ENCODE measurements around the gene TMEM179. TPM values are rescaled to one million over a fixed set of nuclear protein-coding genes. Genes with fewer than 3 reads are reported as not detected.

Gene TMEM179
- total RNA-seq, 2 donors from 2014 or later, result 0.48 to 0.84 TPM

DNA sequence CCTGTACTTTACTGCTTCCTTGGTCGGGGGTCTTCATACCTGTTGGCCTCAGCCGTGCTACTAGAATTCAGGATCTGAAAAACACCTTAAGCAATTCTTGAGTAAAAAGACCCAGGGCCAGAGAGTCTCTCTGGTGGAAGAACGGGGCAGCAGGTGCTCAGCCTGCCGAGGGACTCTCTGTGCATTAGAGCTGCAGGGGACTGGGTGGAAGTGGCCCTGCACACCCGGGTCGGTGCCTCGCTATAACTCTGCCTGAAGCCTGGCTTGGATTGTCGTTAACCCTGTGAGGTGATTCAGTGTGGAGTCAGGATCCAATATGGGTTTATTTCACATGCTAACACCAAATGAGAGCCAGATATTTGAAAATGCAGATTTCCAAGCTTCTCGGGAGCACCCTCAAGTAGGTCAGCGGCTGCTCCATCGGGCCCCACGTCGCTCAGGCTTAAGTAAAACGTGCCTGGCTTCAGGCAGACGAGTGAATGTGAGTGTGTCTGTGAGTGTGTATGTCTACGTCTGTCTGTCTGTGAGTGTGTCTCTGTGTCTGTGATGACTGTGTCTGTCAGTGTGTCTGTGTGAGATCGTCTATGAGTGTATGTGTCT, 60.1 kb downstream of the TMEM179 start:
- no peaks in the 10 kb centered on the region for H3K36me3 Mint-ChIP-seq
- no peak for ATAC-seq
- no peak for DNase-seq (ENCODE audit: low spot score)
- H3K4me3 Mint-ChIP-seq, result no peak overlapping the region
- H3K27ac Mint-ChIP-seq, result no peak overlapping the region
- no peaks in the 10 kb centered on the region for H3K9me3 Mint-ChIP-seq
- H3K27me3 Mint-ChIP-seq, result peaks cover 20 to 48% of the 10 kb centered on the region in 2 donors
- H3K4me1 Mint-ChIP-seq (ENCODE audit: low read depth in 2 of 2), result no peaks in the 10 kb centered on the region

DNA sequence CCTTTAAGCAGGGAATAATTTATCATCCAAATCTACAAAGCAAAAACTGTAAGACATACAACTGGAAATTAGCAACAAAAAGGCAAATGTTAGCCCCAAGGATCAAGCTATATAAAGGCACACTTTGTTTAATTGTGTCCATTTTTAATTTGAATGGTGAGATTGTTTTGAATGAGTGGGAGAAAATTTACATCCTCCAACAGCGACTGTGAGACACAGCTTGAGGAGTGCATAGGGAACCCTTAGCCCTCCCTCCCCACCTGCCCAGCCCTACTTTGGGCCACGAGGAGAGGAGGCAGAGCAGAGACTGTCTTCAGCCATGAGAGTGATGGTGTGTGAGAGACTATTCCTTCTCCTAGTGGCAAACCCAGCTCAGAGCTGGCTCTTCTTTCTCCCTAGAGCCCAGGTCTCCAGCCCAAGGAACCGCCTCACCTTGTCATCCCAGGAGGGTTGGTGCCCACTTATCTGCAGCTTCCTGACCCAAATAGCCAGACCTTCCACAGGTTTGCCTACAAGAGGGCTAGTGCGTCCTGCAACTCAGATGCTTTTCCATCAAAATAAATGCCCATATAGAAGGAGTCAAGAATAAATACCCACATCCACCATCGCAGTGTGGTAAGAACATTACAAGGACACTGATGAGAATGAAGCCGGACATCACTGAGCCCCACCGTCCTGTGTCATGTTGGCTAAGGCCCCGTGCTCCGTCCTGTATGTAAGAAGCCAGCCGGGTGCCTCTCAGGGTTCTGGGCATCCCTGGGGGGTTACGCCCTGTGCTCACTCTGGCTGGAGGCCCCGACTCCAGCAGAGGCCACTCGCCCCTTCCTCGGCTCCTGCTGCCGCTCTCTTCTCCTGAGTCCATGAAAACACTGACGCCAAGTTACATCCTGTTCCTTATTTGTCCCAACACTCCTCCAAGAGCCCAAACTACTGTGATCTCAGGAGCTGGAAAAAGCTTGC, 61.4 kb downstream of the TMEM179 start:
- peaks cover 20 to 48% of the 10 kb centered on the region in 2 donors for H3K27me3 Mint-ChIP-seq
- peak in 1 of 2 donors; percentile 20 for ATAC-seq
- no peak overlapping the region for H3K27ac Mint-ChIP-seq
- no peak for DNase-seq (ENCODE audit: low spot score)
- no peaks in the 10 kb centered on the region for H3K36me3 Mint-ChIP-seq
- no peaks in the 10 kb centered on the region for H3K9me3 Mint-ChIP-seq
- H3K4me1 Mint-ChIP-seq (ENCODE audit: low read depth in 2 of 2), result no peaks in the 10 kb centered on the region
- H3K4me3 Mint-ChIP-seq, result no peak overlapping the region

DNA sequence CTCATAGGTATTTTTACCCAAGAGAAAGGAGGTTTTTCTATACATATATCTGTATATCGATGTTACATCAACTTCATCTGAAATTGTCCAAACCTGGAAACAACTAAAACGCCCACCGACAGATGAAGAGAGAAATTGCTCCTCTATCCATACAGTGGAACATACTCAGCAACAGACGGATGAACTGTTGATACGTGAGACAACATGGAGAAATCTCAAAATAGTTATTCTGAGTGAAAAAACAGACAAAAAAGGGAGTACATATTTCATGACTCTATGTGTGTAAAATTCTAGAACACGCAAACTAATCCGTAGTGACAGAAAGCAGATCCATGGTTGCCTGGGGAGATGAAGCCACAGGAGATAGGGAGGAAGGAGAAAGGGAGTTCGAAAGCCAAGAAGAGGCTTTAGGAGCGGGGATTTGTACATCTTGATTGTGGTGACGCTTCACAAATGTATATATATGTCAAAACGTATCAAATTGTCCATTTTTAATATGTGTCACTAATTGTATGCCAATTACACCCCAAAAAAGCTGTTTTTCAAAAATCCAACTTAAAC, 62.6 kb downstream of the TMEM179 start:
- ATAC-seq (no peak), DNase-seq (ENCODE audit: low spot score) (no peak)
- Mint-ChIP-seq H3K27ac (no peak overlapping the region), H3K9me3 (no peaks in the 10 kb centered on the region), H3K27me3 (peaks cover 20 to 48% of the 10 kb centered on the region in 2 donors), H3K36me3 (no peaks in the 10 kb centered on the region), H3K4me3 (no peak overlapping the region), H3K4me1 (ENCODE audit: low read depth in 2 of 2) (no peaks in the 10 kb centered on the region)

Other genes starting within 250 kb of the TMEM179 start
- not detected for gene C14orf180, start 25.0 kb downstream of the TMEM179 start, total RNA-seq
- 10 to 100 TPM; 19.2 to 44.9 TPM for gene INF2, start 84.8 kb upstream of the TMEM179 start, total RNA-seq
- gene ADSS1, start 119.5 kb upstream of the TMEM179 start, total RNA-seq, result under 1 TPM; 0.50 to 0.61 TPM
- 100 to 1,000 TPM in 1 of 2 donors, 10 to 100 TPM in 1; 74.5 to 157 TPM for gene SIVA1, start 148.4 kb upstream of the TMEM179 start, total RNA-seq
- gene AKT1, start 191.0 kb upstream of the TMEM179 start, total RNA-seq, result 100 to 1,000 TPM; 128 to 229 TPM
- 1 to 10 TPM; 1.3 to 3.0 TPM for gene ZBTB42, start 196.3 kb upstream of the TMEM179 start, total RNA-seq